Measurements from ENCODE around the gene C22orf15.

C22orf15 gene

GRCh38 chr22:23750714-23751440 lies 11.9 kb upstream of the C22orf15 start, which contains the start of gene ZNF70:
TSS of gene ZNF70 (minus strand) at chr22:23751112. CDS start at chr22:23745140, 5,972 bp downstream.
- peak; percentile 63 to 81 for DNase-seq (ENCODE audit: low read depth in 1 of 2, low spot score in 1 of 2)

DNA sequence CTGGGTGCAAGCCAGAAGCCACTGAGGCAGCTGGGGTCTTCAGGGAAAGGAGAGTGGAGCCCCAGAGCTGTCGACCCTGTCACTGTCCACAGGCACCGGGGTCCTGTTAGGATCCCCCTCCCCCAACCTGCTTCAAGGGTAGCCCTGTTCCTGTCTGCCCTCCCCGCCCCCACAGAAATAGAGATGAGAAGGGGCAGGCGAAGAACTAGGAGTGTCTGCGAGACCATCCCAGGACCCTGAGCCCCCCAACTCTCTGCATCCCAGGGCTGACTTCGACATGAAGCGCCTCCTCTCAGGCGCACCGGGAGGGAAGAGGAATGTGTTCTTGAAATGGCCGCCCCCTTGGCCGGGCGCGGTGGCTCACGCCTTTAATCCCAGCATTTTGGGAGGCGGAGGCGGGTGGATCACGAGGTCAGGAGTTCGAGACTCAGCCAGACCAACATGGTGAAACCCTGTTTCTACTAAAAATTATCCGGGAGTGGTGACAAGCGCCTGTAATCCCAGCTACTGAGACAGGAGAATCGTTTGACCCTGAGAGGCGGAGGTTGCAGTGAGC lies 11.3 kb upstream of the C22orf15 start:
- no peak for DNase-seq (ENCODE audit: low read depth in 1 of 2, low spot score in 1 of 2)

- no peak for DNase-seq (ENCODE audit: low read depth in 1 of 2, low spot score in 1 of 2)
Measured at GRCh38 chr22:23752090-23752691, 10.6 kb upstream of the C22orf15 start.

DNA sequence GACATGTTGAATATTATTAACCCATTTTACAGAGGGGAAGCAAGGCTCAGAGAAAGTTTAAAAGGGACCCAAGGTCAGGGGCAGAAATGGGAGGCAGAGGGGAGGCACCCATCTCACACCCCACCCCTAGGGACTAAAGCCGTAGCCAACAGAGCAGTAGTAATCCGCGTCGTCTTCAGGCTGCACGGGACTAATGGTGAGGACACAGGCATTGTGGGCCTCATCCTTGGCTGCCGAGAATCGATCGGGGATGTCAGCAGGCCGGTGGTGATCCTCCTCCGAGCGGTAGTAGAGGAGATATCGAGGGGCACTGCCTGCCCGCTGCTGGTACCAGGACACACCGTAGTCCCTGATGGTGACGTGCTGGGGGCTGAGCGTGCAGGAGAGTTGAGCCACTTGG lies 10.0 kb upstream of the C22orf15 start:
- DNase-seq (ENCODE audit: low read depth in 1 of 2, low spot score in 1 of 2) = no peak

DNA sequence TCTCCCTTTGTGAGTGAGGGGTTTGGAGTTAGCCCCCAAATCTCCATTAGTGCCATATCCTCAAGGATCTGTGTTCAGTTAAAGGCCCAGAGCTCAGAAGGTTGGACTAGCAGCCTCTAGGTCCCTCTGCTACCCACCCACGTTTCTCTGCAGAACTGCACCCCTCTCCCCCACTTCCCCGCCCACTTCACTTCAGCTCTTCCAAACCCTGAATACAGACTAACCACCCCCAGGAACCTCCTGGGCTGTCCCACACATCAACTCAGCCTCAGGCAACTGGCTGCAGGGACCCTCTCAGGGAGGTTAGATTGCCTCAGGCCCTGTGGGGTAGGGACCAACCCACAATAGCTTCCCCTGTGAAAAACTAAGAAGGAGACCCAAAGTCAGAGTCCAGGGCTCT lies 9.4 kb upstream of the C22orf15 start:
- DNase-seq (ENCODE audit: low read depth in 1 of 2, low spot score in 1 of 2) = no peak

GRCh38 chr22:23754220-23754919 lies 8.4 kb upstream of the C22orf15 start, which contains the start of gene VPREB3:
TSS of gene VPREB3 (minus strand) at chr22:23754425. CDS start at chr22:23754363, 62 bp downstream.
- no peak for DNase-seq (ENCODE audit: low read depth in 1 of 2, low spot score in 1 of 2)

DNA sequence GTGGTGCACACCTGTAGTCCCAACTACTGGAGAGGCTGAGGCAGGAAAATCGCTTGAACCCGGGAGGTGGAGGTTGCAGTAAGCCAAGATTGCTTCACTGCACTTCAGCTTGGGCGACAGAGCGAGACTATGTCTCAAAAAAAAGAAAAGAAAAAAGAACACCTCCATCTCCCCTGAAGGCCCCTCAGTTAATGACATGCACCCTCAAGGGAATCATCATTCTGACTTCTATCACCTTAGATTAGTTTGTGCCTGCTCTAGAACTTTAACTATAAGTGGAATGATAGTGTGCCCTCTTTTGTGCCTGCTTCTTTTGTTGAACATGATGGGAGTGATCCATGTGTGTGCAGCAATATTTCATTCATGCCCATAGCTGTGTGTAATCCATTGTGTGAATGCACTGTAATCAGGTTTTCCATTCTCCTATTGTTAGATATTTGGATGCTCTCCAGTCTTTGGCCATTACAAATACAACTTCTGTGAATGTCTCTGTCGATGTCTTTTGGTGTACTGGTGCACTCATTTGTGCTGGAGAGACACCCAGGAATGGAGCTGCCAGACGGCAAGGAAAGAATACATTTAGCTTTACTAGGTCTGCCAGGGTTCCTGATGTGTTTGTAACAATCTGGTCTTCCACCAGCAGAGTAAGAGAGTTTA lies 7.7 kb upstream of the C22orf15 start:
- DNase-seq (ENCODE audit: low read depth in 1 of 2, low spot score in 1 of 2) = no peak

DNA sequence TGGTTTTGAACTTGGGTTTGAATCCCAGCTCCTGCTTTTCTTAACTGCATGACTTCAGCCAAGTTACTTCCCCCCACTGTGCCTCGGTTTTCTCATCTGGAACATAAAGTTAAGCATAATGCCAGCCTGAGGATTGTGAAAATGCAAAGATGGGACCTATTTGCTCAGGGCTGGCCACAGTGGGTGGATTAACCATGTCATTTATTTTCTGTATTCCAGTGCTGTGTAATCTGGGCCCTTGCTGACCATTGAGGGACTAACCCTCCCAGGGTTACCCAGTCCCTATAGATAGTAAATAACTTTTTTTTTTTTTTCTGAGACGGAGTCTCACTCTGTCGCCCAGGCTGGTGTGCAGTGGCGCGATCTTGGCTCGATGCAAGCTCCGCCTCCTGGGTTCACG lies 7.1 kb upstream of the C22orf15 start:
- no peak for DNase-seq (ENCODE audit: low read depth in 1 of 2, low spot score in 1 of 2)

DNA sequence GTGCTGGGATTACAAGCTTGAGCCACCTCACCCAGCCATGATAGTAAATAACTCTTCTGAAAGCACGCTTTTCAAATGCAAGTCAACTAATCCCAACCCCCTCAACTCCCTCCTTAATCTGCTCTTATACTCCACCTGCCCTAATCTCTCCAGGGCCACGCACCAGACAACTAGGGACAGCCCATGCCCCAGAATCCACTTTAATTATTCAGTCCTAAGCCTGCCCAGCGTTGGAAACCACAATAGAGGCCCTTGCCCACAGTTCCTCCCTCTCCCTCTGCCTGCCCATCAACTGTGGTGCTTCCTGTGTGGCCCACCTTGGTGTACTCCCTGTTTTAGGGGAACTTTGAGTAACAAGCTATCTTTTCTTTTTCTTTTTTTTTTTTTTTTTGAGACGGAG lies 5.9 kb upstream of the C22orf15 start:
- no peak for DNase-seq (ENCODE audit: low read depth in 1 of 2, low spot score in 1 of 2)

DNA sequence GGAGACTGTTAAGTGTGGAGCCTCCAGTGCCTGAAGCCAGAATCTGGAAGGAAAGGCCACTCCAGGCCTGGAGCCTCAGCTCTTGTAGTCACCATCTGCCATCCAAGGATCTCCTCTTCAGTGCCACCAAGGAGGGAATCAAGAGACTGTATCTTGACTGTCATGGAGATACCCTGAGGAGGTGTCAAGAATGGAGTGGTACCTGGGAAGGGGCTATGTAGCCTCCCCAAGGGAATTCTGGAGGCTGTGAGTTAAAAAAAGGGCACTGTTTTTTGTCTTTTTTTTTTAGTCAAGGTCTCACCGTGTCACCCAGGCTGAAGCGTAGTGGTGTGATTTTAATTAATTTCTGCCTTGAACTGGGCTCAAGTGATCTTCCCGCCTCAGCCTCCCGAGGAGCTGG lies 3.2 kb upstream of the C22orf15 start:
- DNase-seq (ENCODE audit: low read depth in 1 of 2, low spot score in 1 of 2) = no peak

- no peak for DNase-seq (ENCODE audit: low read depth in 1 of 2, low spot score in 1 of 2)
Measured at GRCh38 chr22:23760056-23760455, 2.7 kb upstream of the C22orf15 start.

GRCh38 chr22:23763579-23763945 lies 772 bp downstream of the C22orf15 start:
- DNase-seq (ENCODE audit: low read depth in 1 of 2, low spot score in 1 of 2) = no peak

- no peak for DNase-seq (ENCODE audit: low read depth in 1 of 2, low spot score in 1 of 2)
Measured at GRCh38 chr22:23763954-23764353, 1.2 kb downstream of the C22orf15 start.

DNA sequence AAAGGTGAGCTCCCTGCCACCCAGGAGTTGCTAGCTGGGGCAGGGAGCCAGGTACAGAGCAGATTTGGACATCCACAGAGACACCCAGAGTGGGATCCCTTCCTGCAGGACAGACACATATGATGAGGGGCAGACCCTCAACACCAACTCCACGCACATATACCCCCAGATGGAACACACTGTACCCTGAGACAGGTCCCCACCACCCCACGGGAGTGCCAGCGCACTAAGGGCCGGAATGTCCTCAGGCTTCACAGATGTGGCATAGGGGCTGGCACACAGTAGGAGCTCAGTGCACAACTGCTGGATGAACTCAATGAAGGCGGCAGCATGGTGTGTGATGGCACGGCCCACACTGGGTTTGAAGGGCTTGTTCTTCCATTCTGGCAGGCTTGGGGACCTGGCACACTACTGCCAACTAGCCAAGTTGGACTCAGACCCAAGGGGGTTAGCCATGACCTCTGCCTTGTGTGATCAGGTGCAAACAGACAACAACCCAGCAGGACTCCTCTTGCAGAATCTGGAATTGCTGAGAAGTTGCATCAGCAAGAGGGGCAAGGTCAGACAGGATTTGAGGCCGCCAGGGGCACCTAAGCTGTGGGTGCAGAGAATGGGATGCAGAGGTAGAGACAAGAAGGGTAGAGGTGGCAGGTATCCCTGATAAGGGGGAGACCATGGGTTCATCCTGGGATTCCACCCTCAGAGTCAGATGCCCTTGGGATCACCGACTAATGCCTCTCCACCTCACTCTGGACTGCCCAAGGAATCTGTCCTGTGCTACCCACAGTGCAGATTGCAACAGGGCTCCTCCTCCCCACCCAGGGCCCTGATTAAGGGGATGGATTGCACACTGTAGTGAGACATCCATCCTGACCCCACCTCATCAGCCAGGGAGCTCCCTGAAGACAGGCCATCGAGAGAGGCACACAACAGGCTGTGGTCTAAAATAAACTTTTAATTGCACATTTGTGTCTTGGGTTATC lies 2.4 kb downstream of the C22orf15 start:
- DNase-seq (ENCODE audit: low read depth in 1 of 2, low spot score in 1 of 2) = no peak

DNA sequence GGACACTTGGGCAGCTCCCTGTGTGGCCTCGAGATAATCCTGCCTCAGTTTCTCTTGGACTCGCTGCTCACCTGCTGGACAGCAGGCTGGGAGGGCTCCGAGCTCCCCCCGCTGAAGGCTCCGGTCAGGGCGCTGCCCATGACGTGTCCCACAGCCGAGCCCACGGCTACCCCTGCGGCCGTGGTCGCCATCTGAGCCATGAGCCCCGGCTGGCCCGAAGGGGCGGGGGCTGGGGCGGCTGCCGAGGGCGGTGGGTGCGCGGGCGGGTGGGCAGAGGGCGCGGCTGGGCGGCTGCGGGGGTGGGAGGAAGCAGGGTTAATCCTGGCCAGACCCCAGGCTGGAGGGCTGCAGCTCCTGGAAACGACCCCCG lies 4.5 kb downstream of the C22orf15 start:
- DNase-seq (ENCODE audit: low read depth in 1 of 2, low spot score in 1 of 2) = no peak

GRCh38 chr22:23767673-23768548 lies 5.1 kb downstream of the C22orf15 start, which contains the start of gene CHCHD10:
TSS of gene CHCHD10 (minus strand) at chr22:23767972. CDS start at chr22:23767874, 98 bp downstream.
- peak; percentile 47 to 63 for DNase-seq (ENCODE audit: low read depth in 1 of 2, low spot score in 1 of 2)

DNA sequence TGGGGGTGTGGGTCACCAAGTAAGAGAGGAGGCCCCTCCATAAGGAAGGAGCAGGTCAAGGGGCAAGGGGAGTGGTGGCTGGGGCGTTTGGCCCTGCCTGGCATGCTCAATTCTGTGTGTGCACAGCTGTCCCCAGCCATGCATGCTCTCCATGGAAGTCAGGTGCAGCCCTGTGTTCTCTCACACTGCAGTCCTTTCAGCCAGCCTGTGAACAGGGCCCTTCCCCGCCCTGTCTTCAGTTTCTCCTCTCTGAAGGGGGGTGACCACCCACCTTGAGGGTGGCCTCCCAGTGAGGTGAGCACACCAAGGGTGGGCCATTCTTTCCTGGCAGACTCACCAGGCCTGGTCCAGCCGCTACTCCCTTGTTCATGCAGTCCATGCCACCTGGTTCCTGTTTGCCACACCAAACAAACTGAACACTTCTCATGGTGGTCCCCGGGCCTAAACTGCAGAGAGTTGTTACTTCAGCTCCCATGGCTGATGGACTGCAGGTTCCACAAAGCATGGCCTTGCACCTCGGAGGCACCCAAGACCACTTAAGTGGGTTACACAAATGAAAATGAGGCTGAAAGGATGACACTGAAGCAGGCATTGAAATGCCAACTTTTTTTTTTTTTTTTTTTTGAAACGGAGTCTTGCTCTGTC lies 6.7 kb downstream of the C22orf15 start:
- DNase-seq (ENCODE audit: low read depth in 1 of 2, low spot score in 1 of 2) = no peak

- DNase-seq (ENCODE audit: low read depth in 1 of 2, low spot score in 1 of 2) = no peak
Measured at GRCh38 chr22:23772315-23772648, 9.5 kb downstream of the C22orf15 start.
